T-helper 9 cell (primary cell): ENCODE results near the gene S100A10.

Source experiments
- DNase-seq: peaks from one replicate; pipeline ENCODE4 v3.0.0-alpha.2; 2020
- total RNA-seq, 2 donors: gene quantifications; one replicate each; lab custom pipeline; 2026; lab: John Stamatoyannopoulos, UW

Gene S100A10
- 81.3 to 111 reads per million in 2 donors for total RNA-seq

GRCh38 chr1:151993734-151994496, at the start of gene S100A10:
Gene S100A10, minus strand, starts transcription at chr1:151993859. Its CDS starts 7,629 bp downstream, at chr1:151986230.
- peak; percentile 70 for DNase-seq

DNA sequence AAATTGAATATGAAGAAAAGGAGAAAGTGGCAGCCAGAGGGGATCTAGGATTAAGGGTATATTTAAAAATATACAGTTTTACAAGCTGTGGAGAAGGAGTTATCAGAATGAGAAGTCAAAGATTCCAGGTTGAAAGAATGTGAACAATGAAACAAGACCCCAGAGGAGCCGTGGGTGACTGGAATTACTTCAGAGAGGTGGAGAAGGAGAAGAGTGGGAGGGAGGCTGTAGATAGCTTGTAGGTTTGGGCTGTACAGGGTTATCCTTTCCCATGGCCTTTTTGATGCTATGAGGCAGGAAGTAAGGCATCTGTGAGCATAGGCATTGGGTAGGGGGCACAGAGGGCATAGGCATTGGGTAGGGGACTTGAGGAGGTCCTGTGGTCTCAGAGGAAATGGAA, 48.4 kb upstream of the S100A10 start:
- DNase-seq = no peak

GRCh38 chr1:152039886-152040285, 46.2 kb upstream of the S100A10 start:
- no peak for DNase-seq

DNA sequence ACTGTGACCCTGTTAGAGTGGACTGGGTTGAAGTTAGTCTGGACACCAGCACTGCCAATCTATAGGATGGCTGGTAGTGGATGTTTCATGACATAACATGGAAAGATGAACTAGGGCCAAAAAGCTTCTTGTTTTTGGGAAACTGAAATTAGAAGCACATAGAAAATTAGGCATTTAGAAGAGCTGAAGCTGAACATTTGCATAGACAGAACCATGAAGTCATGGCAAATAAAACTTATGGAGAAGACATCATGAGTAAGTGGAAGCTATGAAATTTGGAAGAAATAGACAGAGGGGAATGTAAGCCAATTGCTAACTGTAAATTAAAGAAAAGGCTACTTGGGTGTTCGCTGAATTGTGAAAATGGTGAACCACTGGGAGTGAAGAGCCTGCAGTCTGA, 45.8 kb upstream of the S100A10 start:
- DNase-seq = no peak

DNA sequence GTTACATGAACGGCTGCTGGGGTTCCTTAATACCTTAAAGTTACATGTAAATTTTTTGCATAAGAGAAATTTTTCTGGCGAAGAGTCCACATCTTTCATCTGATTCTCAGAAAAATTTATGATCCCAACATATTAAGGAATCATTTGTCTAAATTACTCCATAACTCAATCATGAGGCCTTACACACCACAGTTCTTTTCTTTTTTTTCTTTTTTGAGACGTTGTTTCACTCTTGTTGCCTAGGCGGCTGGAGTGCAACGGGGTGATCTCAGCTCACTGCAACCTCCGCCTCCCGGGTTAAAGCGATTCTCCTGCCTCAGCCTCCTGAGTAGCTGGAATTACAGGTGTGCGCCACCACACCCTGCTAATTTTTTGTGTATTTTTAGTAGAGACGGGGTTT, 45.2 kb upstream of the S100A10 start:
- DNase-seq = no peak

GRCh38 chr1:152036267-152037216, 42.9 kb upstream of the S100A10 start, which contains the start of gene S100A11:
Gene S100A11, minus strand, starts transcription at chr1:152037004. Its CDS starts 89 bp downstream, at chr1:152036915.
- peak; percentile 67 for DNase-seq

DNA sequence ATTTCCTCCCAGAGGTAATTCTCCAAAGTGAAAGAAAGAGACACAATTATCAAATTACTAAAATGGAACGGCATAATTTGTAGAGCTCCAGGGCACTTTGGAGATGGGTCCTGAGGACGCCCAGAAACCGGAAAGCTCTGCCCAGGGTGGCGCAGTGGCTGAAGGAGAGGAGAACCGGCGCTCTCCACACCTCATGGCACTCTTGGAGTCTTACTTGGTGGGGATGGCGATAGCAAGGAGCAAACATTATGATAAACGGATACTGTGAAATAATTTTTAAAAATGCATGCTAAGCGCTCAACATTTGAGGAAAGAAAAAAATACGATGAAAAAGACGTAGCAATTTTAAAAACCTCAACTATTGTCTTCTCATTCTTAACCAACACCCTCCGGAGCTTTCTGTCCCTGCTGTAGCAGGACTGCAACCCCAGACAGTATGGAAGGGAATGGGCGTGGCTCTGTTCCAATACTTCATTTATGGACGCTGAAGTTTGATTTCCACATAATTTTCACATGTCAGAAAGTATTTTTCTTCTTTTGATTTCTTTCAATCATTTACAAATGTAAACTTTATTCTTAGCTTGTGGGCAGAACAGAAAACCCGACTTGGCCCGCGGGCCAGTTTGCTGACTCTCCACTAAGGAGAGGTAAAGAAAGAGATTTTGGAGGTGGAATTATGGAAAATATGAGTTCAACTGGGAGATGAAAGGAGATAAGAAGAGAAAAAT, 42.0 kb upstream of the S100A10 start:
- DNase-seq = no peak

DNA sequence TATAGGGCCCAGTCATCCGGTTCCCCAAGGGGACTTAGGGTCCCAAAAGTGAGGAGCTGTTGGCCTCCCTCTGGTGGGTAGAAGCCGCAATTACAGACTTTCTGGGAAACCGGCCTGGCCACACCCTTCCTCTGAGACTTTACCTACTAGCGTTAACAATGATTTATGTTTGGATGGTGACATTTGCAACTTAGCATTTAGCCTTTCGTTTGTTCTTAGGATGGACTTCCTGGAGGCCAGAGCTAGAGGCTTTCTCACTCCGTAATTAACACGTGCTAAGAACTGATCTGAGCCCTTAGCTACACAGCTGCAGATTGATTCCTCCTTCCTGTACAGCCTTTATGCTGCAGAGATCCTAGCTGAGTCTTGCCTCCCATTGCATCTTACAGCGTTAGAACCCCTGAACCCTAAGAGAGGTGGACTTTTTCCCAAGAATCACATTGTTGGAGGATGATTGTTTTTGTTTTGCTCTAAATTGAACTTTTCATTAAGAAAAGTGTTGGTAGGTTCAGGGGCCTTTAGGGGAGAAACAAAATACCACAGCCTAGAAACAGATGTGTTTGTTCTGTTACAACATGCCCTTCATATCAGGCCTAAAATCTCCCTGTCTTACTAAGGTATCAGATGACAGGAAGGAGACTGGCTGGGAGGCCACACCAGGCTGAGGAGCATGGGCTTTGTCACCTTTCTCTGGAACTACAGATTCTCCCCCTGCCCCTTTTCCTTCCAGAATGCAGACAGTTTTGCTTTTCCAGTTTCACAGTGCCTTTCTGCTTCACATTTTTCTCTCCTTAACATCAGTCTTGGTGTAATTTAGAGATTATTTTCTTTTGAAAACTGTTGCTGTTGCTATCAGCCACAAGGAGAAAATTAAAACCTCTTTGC, 41.2 kb upstream of the S100A10 start:
- peak; percentile 48 for DNase-seq

DNA sequence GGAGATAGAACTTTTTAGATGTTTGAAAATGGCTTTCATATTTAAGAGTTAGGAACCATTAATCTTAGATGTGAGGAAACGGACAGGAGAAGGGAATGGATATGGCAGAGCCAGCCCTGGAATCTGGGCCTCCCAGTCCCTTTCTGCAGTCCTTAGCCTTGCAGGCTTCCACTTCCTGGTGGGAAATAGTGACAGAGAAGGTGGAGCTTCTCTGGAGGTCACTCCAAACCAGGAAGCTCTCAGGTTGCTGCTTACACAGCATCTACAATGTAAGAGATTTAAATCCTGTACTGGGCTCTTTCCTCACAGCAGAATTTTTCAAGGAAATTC, 40.6 kb upstream of the S100A10 start:
- no peak for DNase-seq

DNA sequence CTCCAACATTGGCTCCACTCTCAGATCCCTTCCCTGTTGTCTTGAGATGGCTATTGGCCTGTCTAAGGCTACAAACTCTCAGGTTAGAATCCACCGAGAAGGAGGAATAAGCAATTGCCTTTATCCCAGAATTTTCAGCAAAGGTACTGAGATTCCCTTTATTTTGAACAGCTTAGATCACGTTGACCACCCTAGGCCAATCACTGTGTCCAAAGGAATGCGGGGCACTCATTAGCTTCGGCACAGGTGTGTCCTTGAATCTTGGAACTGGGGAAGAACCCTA, 36.2 kb upstream of the S100A10 start:
- no peak for DNase-seq

DNA sequence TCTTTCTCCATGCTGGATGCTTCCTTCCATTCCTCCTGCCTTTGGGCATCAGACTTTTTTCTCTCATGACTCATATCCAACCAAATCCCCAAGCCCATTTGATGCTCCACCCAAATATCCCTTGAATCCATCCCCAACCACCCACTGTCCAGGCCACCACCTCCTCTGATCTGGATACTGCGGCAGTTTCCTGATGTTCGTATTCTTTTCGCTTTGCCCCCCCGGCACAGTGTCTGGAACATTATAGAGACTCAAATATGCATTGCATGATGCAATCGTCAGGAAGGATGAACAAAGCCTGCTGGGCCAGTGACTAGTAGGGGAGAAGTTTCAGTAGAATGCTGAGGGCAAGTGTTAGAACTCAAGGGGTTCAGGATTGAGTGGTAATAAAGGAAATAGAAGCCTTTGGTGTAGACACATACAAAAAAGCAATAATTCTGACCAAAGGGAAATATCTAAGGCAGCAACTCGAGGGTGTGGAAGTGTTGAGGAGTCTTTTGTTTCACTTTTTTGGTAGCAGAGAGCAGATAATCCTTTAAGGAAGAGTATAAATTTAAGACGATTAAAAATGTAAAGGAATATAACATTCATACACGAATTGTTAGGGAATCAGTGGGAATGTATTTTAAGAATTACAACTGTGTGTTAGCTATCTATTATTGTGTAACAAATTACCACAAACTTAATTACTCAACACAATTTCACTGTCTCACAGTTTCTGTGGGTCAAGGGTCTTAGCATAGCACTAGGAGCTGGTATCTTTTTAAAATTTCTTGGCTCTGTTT, 35.7 kb upstream of the S100A10 start:
- no peak for DNase-seq

- no peak for DNase-seq
Observed at GRCh38 chr1:152026895-152027294, 33.2 kb upstream of the S100A10 start.

DNA sequence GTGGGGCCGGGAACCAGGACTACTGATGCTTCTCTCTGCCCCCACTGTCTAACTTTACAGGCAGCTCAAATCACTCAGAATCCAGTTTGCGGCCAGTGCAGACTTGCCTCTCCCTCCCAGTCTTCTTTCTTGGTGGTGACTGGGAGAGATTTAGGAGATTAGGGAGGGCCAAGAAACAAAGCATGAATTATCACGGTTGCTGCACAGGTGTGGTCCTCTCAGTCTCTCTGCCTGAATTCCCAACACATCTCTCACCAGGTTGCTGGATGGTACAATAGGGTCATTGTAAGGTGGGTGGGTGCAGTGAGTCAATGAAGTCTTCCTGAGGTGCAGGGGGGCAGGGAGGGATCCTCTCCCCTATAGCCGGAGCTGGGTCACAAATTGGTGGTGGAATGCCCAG, 30.6 kb upstream of the S100A10 start:
- no peak for DNase-seq

GRCh38 chr1:152023221-152023620, 29.6 kb upstream of the S100A10 start:
- DNase-seq = no peak

GRCh38 chr1:152022474-152022873, 28.8 kb upstream of the S100A10 start:
- no peak for DNase-seq

DNA sequence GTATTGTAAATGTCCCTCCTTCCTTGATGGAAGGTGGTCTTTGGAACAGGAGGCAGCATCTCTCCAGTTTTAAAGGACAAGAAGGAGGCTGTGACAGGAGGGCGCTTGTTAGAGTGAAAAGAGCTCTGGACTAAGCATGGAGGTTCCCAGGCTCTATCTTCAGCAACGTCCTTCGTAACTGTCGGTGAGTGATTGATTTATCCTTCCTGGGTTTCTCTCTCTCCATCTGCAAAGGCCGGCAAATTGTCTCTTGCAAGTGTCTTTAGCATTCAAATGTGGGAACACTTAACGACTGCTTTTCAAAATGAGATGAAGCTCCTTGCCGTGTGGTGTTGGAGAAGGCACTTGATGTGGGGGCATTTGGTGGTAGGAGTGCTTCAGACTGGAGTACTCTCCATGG, 27.9 kb upstream of the S100A10 start:
- DNase-seq = no peak

DNA sequence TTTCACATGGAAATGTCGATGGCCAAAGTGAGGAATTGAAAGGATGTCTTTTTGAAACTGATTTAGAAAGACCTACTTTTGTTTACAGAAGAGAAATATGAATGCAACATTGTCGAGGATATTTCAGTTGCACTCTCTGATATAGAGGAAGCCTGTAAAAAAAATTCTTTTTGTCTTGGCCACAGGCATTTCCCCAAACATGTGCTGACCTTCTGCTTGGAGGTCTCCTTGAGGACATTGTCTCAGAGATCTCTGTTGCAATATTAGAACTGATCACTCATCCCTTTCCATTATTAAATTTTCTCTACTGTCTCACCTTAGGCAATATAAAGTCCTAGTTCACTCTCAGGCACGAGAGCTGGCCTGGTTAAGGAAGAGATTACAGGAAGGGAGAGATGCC, 27.2 kb upstream of the S100A10 start:
- DNase-seq = no peak

GRCh38 chr1:152018537-152018936, 24.9 kb upstream of the S100A10 start:
- no peak for DNase-seq

GRCh38 chr1:152015766-152016165, 22.1 kb upstream of the S100A10 start:
- no peak for DNase-seq

- no peak for DNase-seq
Observed at GRCh38 chr1:152014943-152015342, 21.3 kb upstream of the S100A10 start.

DNA sequence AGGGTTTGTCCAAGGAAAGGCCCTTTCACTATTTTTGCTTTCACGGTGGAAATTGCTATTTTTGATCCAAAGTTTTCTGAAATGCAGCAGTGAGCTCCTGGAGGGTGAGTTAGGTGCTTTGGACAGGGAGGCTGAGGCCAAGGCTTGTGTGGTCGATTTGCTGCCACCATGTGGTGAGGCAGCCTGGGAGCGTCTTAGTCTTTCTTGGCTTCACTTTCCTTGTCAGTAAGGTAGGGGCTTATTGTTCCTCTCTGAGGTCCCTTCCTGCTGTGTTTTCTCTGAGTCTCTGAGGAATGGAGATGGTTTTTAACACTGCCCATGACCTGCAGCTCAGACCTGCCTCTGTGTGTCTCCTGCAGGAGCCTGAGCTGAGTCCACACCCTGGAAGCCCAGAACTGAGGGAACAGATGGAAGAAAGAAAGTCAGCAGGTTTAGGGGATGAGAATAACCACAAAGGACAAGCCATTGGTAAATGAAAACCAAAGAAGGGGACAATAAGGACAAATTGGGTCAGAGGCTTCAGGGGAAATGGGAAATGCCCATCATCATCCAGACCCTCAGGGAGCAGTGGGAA, 20.1 kb upstream of the S100A10 start:
- DNase-seq = no peak
